H4 (cell line): ENCODE data around the gene TATDN2. TPM values are rescaled to one million over a fixed set of nuclear protein-coding genes. Genes with fewer than 3 reads are reported as not detected.
"Not testable (repeated sequence)": the region's sequence is repeated elsewhere in the genome, so short reads cannot be mapped to it uniquely, and the experiment has no call there.

ENCODE experiments used
- DNase-seq: peaks from one replicate; pipeline ENCODE4 v3.0.0-alpha.2; 2015; ENCODE audit warnings: low spot score
- total RNA-seq: library from RNA; depleted of rRNA; stranded (reverse); fragments of >200 nt; shearing (Covaris generic); gene quantifications from 2 replicates; pipeline ENCODE4 v1.2.3, GENCODE V29; 2014

Gene TATDN2
- total RNA-seq, 1 experiment from 2014 or later: 9.7 TPM

DNA sequence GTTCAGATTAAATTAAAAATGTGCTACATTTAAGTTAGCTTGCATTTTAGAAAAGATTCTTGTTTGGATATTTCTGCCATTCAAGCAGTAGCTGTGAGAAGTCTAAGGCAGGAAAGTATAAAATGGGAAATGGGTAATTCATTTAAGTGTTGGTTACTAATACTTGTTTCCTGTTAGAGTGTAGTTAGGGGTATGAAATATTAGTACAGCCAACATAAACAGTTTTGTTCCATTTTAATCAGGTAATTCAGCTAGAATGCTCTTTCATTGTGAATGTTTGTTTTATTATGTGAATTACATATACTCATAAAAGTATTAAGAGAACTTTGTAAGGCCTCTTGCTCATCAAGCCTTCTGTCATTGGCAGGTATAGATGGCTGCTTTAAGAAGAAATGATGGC is 19.9 kb downstream of the TATDN2 start:
- no peak for DNase-seq

DNA sequence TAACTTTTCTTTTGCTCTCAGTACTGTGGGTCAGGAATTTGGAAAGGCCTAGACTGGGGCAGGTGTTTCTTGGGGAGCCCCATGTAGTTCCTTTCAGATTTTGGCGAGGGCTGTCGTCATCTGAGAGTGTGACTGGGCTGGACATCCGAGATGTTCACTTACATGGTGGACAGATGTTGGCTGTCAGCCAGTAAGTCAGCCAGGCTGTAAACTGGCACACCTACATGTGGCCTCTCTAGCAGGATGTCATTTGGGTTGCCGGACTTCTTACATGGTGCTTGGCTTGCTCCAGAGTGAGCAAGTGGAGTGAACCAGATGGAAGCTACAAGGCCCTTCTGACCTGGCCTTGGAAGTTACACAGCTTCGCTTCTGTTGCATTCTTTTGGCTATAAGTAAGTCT is 20.7 kb downstream of the TATDN2 start:
- no peak for DNase-seq

DNA sequence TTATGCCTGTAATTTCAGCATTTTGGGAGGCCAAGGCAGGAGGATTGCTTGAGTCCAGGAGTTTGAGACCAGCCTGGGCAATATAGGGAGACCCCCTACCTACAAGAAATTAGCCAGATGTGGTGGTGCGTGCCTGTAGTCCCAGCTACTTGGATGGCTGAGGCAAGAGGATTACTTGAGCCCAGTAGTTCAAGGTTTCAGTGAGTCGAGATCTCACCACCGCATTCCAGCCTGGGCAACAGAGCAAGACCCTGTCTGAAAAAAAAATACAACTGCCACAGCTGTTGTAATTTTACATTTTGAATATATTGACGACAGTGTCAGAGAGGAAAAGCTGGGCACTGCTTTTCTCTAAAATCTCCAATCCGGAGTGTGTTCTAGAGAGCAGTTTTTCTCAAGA is 21.2 kb downstream of the TATDN2 start:
- DNase-seq: no peak

DNA sequence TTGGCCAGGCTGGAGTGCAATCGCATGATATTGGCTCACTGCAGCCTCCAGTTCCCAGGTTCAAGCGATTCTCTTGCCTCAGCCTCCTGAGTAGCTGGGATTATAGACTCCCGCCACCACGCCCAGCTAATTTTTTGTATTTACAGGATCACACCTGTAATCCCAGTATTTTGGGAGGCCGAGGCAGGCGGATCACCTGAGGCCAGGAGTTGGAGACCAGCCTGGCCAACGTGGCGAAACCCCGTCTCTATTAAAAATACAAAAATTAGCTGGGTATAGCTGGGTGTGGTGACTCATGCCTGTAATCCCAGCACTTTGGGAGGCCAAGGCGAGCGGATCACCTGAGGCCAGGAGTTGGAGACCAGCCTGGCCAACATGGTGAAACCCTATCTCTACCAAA is 24.2 kb downstream of the TATDN2 start:
- DNase-seq: not testable (repeated sequence)

DNA sequence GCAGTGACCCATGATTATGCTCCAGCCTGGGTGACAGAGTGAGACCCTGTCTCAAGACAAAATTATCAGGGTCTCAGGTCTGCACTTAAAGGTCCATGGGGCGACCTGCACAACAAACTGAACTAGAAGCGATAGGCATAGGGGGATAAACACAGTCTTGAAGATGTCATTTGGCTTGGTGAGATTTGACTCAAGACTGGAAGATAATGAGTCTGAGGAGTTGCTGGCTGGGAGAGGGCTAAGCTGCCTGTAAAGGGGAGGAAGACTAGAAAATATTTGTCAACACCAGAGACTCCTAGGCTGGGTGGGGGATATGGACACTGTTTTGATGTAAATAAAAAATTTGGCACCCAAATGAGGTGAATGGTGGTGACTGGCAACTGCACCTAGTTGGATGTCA is 24.7 kb downstream of the TATDN2 start:
- DNase-seq: no peak

DNA sequence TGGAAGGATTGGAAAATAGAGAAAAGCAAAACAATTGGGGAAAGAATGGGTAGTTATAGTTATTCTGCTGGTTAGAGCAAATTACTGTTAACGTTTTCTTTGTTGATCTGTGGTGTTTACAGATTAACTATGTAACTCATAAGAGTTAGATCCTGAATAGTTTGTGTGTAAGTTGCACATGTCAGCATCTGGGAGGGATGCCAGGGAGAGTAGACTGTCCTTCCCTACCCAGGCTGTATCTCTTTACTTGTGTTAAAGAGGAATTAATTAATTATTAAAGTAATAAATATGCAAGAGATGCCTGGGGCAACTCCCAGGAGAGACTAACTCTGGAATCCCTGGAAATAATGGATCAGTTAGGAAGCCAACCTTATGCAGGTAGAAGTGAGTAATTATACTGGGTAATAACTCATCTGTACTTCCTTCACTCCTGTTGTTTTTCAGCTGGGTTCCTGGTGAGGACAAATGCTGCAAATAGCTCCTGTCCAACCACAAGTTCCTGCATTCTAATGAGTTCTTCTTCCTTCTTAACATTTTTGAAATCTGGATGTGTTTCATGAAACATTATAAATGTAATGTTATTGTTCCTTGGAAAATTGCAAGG is 25.5 kb downstream of the TATDN2 start:
- no peak for DNase-seq

DNA sequence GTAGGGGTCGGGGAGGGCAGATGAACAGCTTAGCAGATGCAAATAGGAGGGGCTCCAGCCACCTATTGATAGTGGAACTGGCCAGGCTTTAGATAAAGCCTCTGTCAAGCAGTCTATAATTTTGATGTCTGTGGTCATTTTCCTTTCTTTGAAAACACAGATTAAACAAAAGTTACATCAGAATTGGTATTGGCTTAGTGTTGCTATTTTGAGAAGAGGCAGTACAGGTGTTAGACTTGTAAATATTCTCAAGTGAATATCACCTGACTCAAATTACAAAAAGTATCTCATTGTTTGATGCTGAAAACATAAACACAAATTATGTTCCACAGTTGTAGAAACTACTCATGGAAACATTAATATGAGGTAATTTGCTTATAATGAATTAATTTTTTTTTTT is 26.3 kb downstream of the TATDN2 start:
- DNase-seq: no peak

DNA sequence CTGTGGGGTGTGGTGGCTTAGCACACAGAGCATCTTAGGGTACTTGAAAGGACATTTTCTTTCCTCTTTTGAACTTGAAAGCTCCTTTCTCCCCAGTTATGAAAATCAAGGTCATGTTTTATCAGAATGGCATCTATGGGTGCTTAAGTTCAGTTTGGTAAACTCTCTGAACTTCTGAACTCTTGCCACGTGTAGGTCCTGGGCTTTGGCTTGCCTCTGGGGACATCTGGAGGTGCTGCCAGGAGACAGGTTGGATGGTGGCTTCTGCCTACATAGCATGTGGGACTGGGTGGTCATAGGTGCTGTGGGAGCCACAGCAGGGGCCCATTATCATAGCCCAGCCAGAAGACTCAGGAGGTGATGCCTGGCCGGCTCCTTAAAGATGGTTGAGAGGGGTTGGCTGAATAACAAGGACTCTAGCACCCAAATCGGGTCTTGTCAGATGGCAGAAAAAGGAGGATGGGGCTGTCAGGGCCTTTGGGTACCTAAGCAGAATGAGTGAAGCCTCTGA is 28.9 kb downstream of the TATDN2 start:
- DNase-seq: no peak

DNA sequence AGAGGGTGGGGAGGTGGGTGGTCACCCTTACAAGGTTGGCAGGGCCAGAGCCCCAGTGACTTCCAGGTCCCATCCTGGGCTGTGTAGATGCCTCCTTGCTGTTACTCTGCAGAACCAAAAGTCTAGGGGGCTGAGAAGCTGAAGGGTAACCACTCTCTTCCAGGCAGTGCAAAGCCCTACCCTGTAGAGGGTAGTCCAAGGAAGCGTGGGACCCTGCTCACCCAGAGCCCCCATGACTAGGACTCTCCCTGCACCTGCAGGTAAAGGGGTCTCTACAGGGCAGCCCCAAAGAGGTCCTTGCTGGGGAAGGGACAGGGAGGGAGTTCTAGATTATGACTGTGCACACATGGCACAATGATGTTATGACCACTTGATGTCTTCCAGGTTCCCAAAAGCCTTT is 30.2 kb downstream of the TATDN2 start:
- DNase-seq: no peak

DNA sequence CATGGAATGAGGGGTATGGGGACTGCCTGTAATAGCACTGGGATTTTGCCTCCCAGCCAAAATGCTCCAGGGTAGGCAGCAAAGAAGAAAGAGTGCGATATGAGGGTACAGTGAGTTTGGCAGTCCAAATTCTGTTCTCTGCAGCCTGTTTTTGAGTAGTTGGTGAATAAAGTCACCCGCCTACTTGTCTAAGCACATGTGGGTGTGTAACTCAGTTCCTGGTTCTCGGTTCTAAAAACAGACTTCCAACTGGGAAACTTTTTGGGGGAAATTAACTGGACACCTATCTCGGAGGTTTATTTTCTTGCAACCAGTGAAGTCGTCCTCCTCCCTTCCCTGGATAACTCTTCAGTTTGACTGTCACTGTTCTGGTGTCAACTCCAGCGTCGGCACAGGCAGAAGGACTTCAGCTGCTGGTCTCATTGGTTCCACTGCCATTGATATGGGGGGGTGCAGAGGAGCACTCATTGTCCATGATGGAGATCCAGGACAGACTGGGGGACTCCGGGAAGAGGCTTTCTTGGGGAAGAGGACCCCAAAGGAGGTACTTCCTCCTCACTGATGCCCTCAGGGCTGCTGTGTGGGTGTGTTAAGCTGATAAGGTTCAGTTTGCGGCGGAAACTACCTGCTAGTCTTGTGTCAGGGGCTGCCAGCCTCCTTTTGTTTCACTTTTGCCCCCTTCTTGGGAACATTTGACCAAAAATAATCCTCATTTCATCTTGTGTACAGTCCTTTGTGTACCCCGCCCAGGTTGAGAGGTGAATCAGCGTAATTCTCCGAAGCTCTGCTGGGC is 31.3 kb downstream of the TATDN2 start:
- DNase-seq: no peak

DNA sequence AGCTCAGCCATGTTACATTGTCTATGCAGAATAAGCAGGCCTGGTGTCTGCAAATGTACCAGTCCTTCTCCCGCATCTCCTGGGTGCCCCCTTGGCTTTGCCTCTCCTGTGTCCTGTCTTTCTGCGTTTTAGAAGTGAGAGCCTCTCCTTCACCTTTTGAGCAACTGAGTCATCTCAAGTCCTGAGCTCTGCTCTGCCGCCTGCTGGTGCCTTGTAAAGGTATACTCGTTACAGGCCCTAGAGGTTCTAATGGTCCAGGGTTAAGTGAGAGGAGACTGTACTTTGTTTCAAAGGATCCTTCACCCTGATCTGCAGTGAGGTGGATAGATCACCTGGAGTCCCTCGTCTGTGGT is 31.9 kb downstream of the TATDN2 start:
- no peak for DNase-seq

DNA sequence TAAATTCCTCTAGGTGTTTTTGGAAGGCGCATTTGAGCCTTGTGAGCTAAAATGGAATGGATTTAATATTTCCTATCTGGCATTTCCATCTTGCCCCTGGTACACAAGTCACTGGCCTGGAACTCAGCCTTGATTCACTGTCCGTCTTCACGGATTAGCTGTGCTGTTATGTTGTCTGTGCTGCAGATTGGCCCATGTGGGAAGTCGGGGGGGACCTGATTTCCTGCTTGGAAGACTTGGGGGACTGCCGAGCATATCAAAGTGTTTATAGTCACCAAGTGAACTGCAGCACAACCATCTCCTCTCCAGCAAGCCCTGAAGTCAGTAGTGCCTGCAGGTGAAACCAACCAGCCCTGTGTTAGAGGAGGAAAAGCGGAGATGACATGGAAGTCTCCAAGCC is 32.3 kb downstream of the TATDN2 start:
- no peak for DNase-seq

DNA sequence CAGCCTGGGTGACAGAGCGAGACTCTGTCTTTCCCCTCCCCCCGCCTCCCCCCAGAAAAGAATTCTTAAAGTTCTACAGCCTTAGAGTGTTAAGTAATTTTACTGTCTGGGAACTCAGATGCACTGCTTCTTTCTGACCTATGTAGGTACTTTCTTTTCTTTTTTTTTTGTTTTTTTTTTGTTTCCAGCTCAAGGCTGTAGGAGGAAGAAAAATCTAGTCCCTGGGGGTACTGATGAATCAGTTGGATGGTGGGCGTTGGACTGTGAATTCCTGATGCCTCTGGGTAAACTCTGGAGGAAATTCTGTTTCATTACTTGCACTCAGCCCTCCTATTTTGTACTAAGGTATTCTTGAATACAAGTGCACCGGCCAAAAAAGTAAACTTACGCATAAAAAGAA is 33.7 kb downstream of the TATDN2 start:
- DNase-seq: no peak

DNA sequence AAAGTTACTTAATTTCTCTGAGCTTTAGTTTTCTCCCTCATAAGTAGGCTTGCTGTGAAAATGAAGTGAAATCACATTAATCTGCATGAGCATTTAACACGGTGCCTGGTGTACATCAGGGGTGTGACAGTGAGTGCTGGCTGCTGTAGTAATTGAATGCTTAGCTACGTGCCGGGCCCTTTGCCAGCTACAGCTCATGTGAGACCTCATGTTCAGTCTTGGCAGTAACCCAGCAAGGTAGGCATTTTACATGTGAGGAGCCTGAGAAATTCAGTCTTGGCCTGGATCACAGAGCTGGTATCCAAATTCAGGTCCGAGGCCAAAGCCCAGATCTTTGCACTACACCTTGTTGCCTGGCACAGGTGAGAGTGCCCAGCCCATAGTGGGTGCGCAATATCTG is 35.4 kb downstream of the TATDN2 start:
- no peak for DNase-seq

DNA sequence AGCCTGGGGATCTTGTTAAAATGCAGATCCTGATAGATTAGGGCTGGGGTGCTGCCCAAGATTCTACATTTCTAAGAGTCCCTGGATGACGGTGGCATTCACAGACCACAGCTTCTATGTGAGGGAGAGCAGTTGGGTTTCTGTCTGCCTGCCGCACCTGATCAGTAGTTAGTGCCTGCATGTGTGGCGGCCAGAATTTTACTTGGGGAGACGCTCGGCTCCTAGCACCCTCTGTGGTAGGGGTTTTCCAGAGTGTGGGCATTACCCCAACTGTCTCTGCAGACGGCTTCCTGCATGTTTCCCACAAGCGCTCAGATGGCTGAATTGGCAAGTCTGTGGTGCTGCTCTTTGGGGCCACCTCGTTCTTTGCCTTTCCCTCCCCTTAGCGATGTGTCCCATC is 36.2 kb downstream of the TATDN2 start:
- DNase-seq: no peak

DNA sequence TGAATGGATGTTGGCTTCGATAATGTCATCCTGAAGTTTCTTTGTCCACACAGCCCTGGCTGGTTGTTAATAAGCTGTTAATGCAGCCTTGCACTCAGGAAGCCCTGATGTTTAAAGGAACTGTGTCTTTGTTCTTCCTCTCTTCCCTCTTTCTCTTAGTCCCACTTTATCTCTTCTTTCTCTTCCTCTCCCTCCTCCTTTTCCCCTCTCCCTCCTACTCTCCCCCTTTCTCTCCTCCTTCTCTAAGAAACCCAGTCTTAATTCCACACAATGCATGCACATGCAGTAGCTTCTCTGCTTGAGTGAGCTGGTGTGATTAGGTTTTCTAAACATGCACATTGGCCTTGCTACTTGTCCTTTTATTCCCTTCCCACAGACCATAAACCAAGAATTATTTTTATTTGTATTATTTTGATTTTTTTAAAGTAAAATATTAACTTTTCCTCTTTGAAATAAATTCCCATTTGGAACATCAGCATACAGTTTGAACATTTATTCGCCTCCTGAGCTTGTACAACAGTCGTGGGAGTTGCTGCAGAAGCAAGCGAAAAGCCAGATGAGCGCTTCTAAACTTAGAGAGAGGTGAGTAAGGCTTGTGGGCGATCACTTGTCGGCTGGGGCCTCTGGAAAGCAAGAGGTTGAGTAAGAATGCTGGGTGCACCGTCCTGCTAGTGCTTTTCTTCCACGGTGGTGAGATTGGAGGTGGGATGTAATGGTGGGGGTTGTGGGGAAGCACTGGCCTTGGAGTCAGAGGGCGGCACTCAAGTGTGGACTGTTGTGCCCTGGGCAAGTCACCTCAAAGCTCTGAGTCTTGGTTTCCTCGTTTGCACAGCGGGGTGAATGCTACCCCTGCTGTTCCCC is 37.2 kb downstream of the TATDN2 start:
- no peak for DNase-seq

DNA sequence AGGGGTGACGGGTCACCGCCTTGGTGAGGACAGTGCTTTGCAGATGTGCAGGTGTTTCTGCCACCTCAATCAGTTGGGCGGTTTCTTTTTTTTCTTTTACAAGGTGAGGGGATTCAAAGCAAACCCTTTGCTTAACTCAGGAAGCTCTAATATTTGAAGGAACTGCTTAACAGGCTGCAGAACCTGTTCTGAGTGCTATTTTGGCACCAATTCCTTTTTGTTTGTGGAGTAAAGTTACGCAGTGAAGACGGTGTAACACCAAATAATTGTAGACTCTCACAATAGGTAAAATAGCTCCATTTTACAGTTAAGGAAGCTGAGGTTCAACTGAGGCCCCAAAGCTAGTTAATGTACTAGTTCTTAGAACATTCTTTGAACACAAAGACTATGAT is 37.9 kb downstream of the TATDN2 start:
- no peak for DNase-seq

DNA sequence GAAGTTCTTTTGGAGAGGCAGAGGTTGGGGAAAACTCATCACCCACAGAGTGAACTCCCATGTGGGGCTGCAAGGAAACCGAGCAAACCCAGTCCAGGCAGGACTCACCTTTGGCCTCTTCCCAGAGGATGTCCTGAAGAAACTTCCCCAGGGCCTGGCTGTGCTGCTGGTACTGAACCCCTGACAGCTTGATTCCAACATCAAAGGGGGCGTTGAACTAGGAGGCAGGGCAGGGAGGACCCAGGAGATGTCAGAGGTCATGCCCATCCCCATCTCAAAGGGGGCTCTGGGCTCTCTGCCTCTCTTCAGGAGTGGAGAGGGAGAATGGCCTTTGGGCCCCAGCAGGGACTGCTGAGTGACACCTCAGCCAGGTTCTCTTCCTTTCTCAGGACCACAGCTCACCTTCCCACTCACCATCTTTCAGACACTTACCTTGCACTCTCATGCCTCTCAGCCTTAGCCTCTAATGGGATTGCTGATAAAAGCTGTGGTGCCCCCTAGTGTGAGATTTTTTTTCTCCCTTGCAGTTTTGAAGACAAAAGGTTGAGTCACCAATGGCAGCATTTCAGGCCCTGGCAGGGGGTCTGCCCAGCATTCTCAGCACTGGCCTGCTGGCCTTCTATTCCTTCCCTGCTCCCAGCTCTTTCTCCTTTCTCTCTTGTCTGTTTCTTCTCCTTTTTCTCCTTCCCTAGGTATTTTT is 38.5 kb downstream of the TATDN2 start:
- DNase-seq: peak; percentile 37

DNA sequence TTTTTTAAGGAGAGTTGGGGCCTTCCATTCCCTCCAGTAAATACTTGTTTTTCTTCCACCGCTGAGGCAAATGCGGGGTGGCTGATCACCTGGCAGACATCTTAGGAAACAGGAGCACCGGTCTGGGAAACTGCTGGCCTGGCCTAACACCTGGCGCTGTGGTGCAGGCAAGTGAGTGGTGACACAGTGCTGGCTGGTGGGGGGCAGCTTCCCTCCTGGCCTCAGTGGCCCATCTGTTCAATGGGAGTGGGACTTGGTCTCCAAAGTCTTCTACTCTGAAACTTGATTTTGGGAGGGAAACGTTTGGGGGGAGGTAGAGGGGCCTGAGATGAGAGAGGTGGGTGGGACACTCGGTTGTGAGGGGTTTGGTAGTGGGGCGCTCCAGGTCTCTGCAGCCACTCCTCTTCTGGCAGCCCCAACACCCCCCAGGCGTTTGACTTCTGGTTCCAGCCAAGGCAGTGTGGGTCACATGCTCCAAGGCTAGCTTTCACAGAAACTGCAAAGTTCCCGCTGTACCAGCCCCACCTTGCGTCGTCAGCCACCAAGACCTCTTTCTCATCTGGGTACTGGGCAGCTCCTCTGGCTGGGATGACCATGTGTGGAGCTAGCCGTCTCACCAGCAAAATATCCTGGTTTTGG is 39.8 kb downstream of the TATDN2 start:
- DNase-seq: no peak

DNA sequence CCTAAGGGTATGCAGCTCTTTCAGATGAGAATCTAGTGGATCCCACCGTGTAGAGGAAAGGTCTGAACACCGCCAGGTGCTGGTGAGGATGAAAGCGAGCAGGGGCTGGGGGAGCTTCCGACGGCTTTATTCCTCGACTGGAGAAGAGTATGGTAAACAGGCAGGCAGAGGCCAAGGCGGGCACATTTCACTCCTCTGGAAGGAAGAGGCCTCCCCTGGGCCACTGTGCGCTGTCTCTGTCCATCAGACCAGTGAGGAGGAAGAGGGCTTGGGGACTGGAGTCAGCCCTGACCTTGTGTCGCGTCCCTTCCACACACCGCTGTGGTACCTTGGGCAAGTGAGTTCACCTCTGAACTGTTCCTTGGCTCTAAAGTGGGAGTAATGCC is 40.3 kb downstream of the TATDN2 start:
- no peak for DNase-seq

DNA sequence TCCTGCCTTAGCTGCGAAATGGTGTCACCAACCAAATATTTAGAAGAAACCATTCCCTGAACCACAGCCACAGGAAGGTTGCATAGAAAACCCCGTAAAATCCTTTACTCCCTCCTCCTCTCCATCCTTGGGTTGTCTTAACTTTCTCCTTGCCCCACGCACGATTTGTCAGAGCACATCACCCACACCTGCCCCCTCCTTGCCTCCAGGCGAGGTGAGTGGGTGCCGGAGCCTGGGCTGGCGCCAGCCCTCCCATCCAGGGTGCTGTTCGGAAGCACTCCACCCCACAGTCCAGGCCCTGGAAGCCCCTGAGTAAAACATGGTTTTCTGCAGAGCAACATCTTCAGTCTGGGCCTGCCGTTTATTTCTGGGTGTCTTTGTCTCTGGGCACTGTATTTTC is 40.8 kb downstream of the TATDN2 start:
- DNase-seq: no peak
